ENCODE measurements around the gene S1PR5. TPM values are rescaled to one million over a fixed set of nuclear protein-coding genes. Genes with fewer than 3 reads are reported as not detected.

S1PR5 gene
- total RNA-seq, 4 donors from 2014 or later: not detected

DNA sequence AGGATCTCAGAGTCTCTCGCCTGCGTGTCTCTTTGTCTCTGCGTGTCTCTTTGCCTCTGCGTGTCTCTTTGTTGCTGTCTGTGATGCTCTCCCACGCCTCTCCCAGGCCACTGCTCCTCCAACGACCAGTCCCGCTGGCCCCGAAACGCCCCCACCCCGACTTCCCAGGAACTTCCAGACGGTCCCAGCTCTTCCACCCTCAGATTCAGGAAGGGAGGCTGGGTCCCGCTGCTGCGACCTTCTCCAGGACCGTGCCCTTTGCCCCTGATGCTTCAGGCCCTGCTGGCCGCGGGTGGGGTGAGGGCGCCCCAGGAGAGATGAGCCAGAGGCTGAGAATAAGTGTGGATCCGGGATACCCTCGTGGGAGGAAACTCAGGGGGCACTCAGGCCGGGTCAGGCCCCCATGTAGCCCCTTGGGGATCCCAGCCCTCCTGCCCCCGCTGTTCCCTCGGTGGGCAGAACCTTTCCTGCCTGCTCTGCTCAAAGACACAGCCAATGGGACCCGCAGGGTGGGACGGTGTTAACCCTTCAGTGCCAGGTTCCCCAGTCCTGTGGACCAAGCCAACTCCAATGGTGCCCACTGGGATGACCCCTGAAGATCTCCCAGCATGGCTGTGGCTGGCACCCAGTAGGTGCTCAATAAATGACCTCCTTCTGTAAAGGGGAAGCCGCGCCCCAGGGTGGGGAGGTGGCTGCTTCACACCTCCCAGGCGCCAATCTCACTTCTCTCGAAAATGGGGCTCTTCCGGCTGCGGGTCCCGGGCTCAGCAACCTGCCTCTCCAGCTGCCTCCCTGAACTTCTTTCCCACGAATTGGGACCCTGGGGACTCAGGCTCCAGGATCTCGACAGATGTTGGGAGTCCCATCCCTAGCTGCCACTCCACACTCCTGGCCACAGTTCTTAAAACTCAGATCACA lies 1.5 kb upstream of the S1PR5 start:
- WGBS: 25% methylated on average over 12 of the region's 33 CpGs
- intact Hi-C loops (cut with DNase I): no loop called here
- peaks cover 20 to 34% (median 31%) of the 10 kb centered on the region in 4 donors for H3K4me1 ChIP-seq
- H3K4me3 ChIP-seq: peak overlapping the region in 2 of 4 donors; percentile 31 to 36
- no peaks in the 10 kb centered on the region for H3K9me3 ChIP-seq
- TF ChIP-seq POLR2A (IDR thresholded peaks at IDR 0.05; ENCODE audit: low read depth) (no peak), EP300 (IDR thresholded peaks at IDR 0.05) (no peak), POLR2AphosphoS5 (IDR thresholded peaks at IDR 0.05) (no peak)
- TF ChIP-seq, protein P1, sequence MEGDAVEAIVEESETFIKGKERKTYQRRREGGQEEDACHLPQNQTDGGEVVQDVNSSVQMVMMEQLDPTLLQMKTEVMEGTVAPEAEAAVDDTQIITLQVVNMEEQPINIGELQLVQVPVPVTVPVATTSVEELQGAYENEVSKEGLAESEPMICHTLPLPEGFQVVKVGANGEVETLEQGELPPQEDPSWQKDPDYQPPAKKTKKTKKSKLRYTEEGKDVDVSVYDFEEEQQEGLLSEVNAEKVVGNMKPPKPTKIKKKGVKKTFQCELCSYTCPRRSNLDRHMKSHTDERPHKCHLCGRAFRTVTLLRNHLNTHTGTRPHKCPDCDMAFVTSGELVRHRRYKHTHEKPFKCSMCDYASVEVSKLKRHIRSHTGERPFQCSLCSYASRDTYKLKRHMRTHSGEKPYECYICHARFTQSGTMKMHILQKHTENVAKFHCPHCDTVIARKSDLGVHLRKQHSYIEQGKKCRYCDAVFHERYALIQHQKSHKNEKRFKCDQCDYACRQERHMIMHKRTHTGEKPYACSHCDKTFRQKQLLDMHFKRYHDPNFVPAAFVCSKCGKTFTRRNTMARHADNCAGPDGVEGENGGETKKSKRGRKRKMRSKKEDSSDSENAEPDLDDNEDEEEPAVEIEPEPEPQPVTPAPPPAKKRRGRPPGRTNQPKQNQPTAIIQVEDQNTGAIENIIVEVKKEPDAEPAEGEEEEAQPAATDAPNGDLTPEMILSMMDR (IDR thresholded peaks at IDR 0.05): no peak
- H3K36me3 ChIP-seq: no peaks in the 10 kb centered on the region
- peaks cover 3 to 86% (median 56%) of the 10 kb centered on the region in 4 donors for H3K27me3 ChIP-seq
- DNase-seq (ENCODE audit: extremely low spot score): no peak
- no peak overlapping the region for H3K27ac ChIP-seq (replicated peaks in 1 of 4)

DNA sequence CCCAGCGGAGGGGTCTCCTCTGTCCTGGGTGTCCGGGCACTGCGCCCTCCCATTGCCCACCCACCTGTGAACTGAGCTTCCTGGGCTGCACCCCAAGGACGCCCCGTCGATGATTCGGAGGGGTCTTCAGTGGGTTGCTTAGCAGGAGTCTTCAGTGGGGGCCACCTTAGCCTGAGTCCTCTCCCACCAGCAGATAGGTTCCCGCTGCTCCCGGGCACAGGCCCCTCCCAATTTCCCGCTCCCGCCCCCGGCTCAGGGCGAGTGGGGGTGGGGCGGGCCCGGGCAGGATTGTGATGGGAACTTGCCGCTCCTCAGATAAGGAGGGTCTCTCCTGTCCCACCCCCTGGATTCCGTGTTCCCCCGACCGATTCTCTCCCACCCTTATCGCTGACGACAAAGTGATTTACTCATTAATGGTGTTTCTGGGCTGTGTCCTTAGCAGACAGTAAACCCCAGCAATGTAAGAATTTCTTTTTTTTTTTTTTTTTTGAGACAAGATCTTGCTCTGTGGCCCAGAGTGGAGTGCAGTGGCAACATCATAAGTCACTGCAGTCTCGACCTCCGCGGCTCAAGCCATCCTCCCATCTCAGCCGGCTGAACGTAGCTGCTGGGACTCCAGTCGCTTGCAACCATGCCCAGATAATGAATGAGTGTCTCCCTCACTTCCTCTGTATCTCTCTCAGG lies 655 bp upstream of the S1PR5 start:
- H3K27me3 ChIP-seq: peaks cover 3 to 94% (median 64%) of the 10 kb centered on the region in 4 donors
- peak overlapping the region; percentile 31 to 50 (median 34) for H3K4me3 ChIP-seq
- no peak for DNase-seq (ENCODE audit: extremely low spot score)
- H3K27ac ChIP-seq (replicated peaks in 1 of 4): no peak overlapping the region
- TF ChIP-seq EP300 (IDR thresholded peaks at IDR 0.05): no peak
- TF ChIP-seq, protein P1 (IDR thresholded peaks at IDR 0.05): no peak
- TF ChIP-seq POLR2A (IDR thresholded peaks at IDR 0.05; ENCODE audit: low read depth): no peak
- no peak for TF ChIP-seq POLR2AphosphoS5 (IDR thresholded peaks at IDR 0.05)
- WGBS: 3% methylated on average over 11 of the region's 27 CpGs
- H3K9me3 ChIP-seq: no peaks in the 10 kb centered on the region
- H3K36me3 ChIP-seq: no peaks in the 10 kb centered on the region
- peaks cover 20 to 35% (median 31%) of the 10 kb centered on the region in 4 donors for H3K4me1 ChIP-seq
- intact Hi-C loops (cut with DNase I): no loop called here

- Histone ChIP-seq H3K4me3 (peak overlapping the region; percentile 31 to 50 (median 34)), H3K27ac (replicated peaks in 1 of 4) (no peak overlapping the region), H3K9me3 (no peaks in the 10 kb centered on the region), H3K27me3 (peaks cover 3 to 100% (median 65%) of the 10 kb centered on the region in 4 donors), H3K4me1 (peaks cover 20 to 35% (median 31%) of the 10 kb centered on the region in 4 donors), H3K36me3 (no peaks in the 10 kb centered on the region)
- TF ChIP-seq, protein P1 (IDR thresholded peaks at IDR 0.05): no peak
- no peak for TF ChIP-seq POLR2AphosphoS5 (IDR thresholded peaks at IDR 0.05)
- no peak for TF ChIP-seq EP300 (IDR thresholded peaks at IDR 0.05)
- no peak for TF ChIP-seq POLR2A (IDR thresholded peaks at IDR 0.05; ENCODE audit: low read depth)
- WGBS: 63% methylated on average over 6 of the region's 10 CpGs
- no peak for DNase-seq (ENCODE audit: extremely low spot score)
- intact Hi-C loops (cut with DNase I): no loop called here
Observed at GRCh38 chr19:10516671-10517286, 468 bp downstream of the S1PR5 start.

DNA sequence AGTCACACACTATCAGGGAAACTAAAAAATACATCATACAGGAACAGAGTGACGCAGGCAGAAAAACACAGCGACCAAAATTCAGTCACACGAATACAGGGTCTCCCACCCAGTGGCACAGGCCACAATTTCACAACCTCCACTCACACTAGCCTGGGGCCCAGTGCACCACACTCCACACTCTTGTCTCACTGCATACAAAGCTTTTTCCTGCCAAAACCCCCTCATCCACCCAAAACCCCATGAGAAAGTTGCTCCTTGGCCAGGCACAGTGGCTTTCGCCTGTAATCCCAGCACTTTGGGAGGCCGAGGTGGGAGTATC lies 1.2 kb downstream of the S1PR5 start:
- 91% methylated on average over 5 of the region's 5 CpGs for WGBS
- TF ChIP-seq POLR2AphosphoS5 (IDR thresholded peaks at IDR 0.05) (no peak), EP300 (IDR thresholded peaks at IDR 0.05) (no peak), POLR2A (IDR thresholded peaks at IDR 0.05; ENCODE audit: low read depth) (no peak)
- TF ChIP-seq, protein P1 (IDR thresholded peaks at IDR 0.05): no peak
- DNase-seq (ENCODE audit: extremely low spot score): no peak
- Histone ChIP-seq H3K36me3 (no peaks in the 10 kb centered on the region), H3K9me3 (no peaks in the 10 kb centered on the region), H3K4me1 (peaks cover 20 to 35% (median 31%) of the 10 kb centered on the region in 4 donors), H3K4me3 (no peak overlapping the region), H3K27me3 (peaks cover 3 to 100% (median 65%) of the 10 kb centered on the region in 4 donors), H3K27ac (replicated peaks in 1 of 4) (no peak overlapping the region)
- intact Hi-C loops (cut with DNase I): no loop called here

Data from esophagus muscularis mucosa (tissue), 4 donors.